OCI-LY3 (cell line): ENCODE measurements around the gene VPS13A.

ENCODE experiments used
- CTCF ChIP-seq: fragments of 200-600, 300-600 bp; sonication (generic); IDR thresholded peaks from 2 replicates; pipeline ENCODE4 v1.5.1; 2014; ENCODE audit warnings: antibody characterized with exemption, low read length, low read depth
- EZH2phosphoT487 ChIP-seq: fragments of 200-600 bp; shearing (Covaris generic); IDR thresholded peaks from 2 replicates; pipeline ENCODE4 v1.6.1; 2018; ENCODE audit warnings: antibody characterized with exemption, mixed run types, low read depth

GRCh38 chr9:77156646-77157371, 20.5 kb upstream of the VPS13A start:
- TF ChIP-seq CTCF (no peak), EZH2phosphoT487 (no peak)
